Activated CD8-positive, alpha-beta memory T cell treated with anti-CD3 and anti-CD28 coated beads for 48 hours (primary cell): Measurements from ENCODE around the gene AQP2.

Experiments used
- DNase-seq, 3 experiments: peaks; one replicate each; pipeline ENCODE4 v3.0.0-alpha.2; 2020; ENCODE audit warnings: low read depth in 2 of 3, low spot score in 2 of 3

AQP2 gene

GRCh38 chr12:49954863-49955830, 4.6 kb downstream of the AQP2 start:
- no peak for DNase-seq

- no peak for DNase-seq
Measured at GRCh38 chr12:49955899-49956662, 5.5 kb downstream of the AQP2 start.

- DNase-seq: no peak
Measured at GRCh38 chr12:49956663-49957569, 6.4 kb downstream of the AQP2 start.

- DNase-seq: no peak
Measured at GRCh38 chr12:49957570-49957967, 7.0 kb downstream of the AQP2 start.

GRCh38 chr12:49959685-49960473, 9.3 kb downstream of the AQP2 start:
- no peak for DNase-seq

- no peak for DNase-seq
Measured at GRCh38 chr12:49960474-49961110, 10.1 kb downstream of the AQP2 start.

- DNase-seq: no peak
Measured at GRCh38 chr12:49961111-49961922, 10.8 kb downstream of the AQP2 start, which contains the start of gene AQP5. AQP5 (plus strand) TSS chr12:49961872; CDS start chr12:49962018, 146 bp downstream.

GRCh38 chr12:49961993-49962764, 11.6 kb downstream of the AQP2 start:
- no peak for DNase-seq

- DNase-seq: no peak
Measured at GRCh38 chr12:49962861-49963765, 12.6 kb downstream of the AQP2 start.

GRCh38 chr12:49963976-49964815, 13.7 kb downstream of the AQP2 start:
- no peak for DNase-seq

GRCh38 chr12:49964849-49965624, 14.5 kb downstream of the AQP2 start:
- no peak for DNase-seq

- no peak for DNase-seq
Measured at GRCh38 chr12:49965836-49966235, 15.3 kb downstream of the AQP2 start.

- DNase-seq: no peak
Measured at GRCh38 chr12:49966511-49967041, 16.0 kb downstream of the AQP2 start.

GRCh38 chr12:49967042-49967776, 16.7 kb downstream of the AQP2 start:
- DNase-seq: peak; percentile 69 to 98 (median 98)
